Measurements from ENCODE around the gene GPHA2. TPM values are rescaled to one million over a fixed set of nuclear protein-coding genes. Genes with fewer than 3 reads are reported as not detected.

The GPHA2 gene, protein sequence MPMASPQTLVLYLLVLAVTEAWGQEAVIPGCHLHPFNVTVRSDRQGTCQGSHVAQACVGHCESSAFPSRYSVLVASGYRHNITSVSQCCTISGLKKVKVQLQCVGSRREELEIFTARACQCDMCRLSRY
- total RNA-seq = not detected in 2 replicates

GRCh38 chr11:64935359-64936081 is at the start of gene GPHA2:
Gene GPHA2, minus strand, starts transcription at chr11:64935893. Its CDS starts 433 bp downstream, at chr11:64935460.

GRCh38 chr11:64971421-64972233 is 35.9 kb upstream of the GPHA2 start, which contains the start of gene MAJIN:
Gene MAJIN, minus strand, starts transcription at chr11:64972108. Its CDS starts 12,703 bp downstream, at chr11:64959405.

DNA sequence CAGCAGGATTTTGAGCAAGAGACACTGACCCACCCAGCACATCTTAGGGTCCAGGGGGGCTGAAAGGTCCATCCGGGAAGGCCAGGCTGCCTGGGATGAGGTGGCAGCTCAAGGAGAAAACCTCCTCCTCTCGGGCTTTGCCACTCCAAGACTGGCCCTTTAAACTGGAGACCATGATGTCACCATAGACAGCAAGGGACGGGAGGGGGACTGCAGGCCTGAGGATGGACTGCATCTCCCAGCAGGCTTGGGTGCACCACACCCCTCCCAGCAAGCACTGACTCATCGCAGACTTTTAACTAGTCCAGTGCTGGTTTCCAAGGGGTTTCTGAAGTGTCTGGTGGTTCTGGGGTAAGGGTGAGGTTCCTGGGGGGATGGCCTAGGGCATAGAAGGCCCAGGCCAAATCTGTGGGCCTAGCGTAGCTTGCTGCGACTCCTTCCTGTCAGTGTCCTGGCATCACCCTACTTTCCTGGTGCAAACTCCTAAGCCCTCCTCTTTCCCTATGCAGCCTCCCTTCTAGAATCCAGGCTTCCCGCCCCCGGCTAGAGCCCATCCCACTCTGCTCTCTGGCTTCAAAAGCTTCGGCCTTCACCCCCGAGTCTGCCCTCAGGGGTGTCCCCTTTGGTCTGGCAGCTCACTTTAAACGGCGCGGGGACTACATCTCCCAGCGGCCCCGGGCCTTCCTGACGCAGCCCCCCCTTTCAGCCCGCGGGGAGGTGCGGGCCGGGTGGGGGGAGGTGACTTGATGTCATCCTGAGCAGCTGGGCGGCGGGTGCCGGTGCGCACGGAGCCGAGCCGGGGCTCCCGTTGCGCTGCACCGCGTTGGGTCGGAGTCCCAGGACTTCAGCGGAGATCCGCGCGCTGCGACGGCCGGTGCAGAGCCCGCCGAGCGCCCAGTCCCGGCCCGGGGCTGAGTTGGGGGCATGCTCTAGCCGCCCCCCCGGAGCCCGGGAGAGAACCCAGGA is 11.5 kb downstream of the GPHA2 start, which contains the start of gene PPP2R5B:
TSS of gene PPP2R5B (plus strand) at position 746 of the 966 bp plus-strand sequence. CDS start 1,046 bp downstream, outside the sequence.

DNA sequence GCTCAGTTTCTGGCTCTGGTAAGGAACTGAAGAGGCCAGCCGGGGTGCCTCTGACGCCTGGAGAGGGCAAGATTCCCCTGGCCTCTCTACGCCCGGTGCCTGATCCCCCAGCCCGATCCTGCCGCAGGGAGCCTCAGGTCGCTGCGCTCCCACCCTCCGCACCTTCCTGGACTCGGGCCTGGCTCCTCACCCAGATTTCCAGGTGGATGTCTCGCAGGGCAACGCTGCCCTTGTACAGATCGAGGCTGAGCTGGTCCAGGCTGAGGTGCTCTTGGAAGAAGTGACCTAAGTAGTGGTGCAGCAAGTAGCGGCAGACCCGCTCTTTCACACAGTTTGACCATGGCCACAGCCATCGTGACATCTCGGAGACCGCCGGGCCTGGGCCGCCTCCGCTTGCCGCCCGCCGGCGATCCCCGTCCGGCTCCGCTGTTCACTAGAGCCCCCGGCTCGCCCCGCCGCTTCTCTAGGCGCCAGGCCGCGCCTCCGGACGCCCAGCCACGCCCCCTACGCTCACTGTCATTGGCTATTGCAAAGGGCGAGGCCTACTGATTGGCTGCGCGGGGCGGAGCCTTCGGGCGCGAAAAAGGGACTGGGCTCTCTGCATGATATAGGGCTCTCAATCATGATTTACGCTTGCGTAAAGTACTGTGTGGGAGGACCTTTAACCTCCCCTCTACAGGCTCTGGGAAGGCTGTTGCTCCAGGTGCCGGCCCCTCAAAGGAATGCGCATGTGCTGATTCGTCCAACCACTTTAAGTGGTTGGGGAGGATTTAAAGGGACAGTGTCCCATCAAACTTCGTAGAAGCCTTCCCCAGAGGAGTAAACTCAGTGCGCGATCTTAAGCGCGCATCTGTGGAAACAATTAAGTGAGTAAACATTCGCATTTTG is 18.7 kb downstream of the GPHA2 start, which contains the start of gene ATG2A:
TSS of gene ATG2A (minus strand) at position 435 of the 888 bp plus-strand sequence. CDS start at position 361, 74 bp downstream.

Other genes starting within 250 kb of the GPHA2 start
- gene NRXN2, start 212.7 kb downstream of the GPHA2 start, total RNA-seq = not detected in 2 replicates
- 3.0 and 3.4 TPM in 2 replicates for gene RASGRP2, start 191.8 kb downstream of the GPHA2 start, total RNA-seq
- 0.11 and 0.26 TPM in 2 replicates for gene PYGM, start 175.9 kb downstream of the GPHA2 start, total RNA-seq
- gene SF1, start 157.4 kb downstream of the GPHA2 start, total RNA-seq = 54.5 and 89.6 TPM in 2 replicates
- gene MAP4K2, start 132.7 kb downstream of the GPHA2 start, total RNA-seq = 47.9 and 67.0 TPM in 2 replicates
- gene MEN1, start 125.3 kb downstream of the GPHA2 start, total RNA-seq = 10.8 and 14.8 TPM in 2 replicates
- gene CDC42BPG, start 91.2 kb downstream of the GPHA2 start, total RNA-seq = 0.34 and 0.43 TPM in 2 replicates
- gene EHD1, start 57.3 kb downstream of the GPHA2 start, total RNA-seq = 19.3 and 24.4 TPM in 2 replicates
- gene ATG2A, start 18.7 kb downstream of the GPHA2 start, total RNA-seq = 8.8 and 13.9 TPM in 2 replicates
- gene PPP2R5B, start 11.2 kb downstream of the GPHA2 start, total RNA-seq = 5.0 and 9.2 TPM in 2 replicates
- gene MAJIN, start 36.2 kb upstream of the GPHA2 start, total RNA-seq = not detected in 2 replicates
- gene BATF2, start 61.1 kb upstream of the GPHA2 start, total RNA-seq = 0.52 and 0.54 TPM in 2 replicates
- gene ARL2, start 78.3 kb upstream of the GPHA2 start, total RNA-seq = 124 and 130 TPM in 2 replicates
- gene SNX15, start 91.5 kb upstream of the GPHA2 start, total RNA-seq = 7.5 and 9.9 TPM in 2 replicates
- gene SAC3D1, start 105.3 kb upstream of the GPHA2 start, total RNA-seq = 4.1 and 5.3 TPM in 2 replicates
- 11.5 and 12.8 TPM in 2 replicates for gene NAALADL1, start 122.7 kb upstream of the GPHA2 start, total RNA-seq
- 1.5 and 2.0 TPM in 2 replicates for gene CDCA5, start 148.1 kb upstream of the GPHA2 start, total RNA-seq
- 16.4 and 20.7 TPM in 2 replicates for gene ZFPL1, start 148.3 kb upstream of the GPHA2 start, total RNA-seq
- 231 and 291 TPM in 2 replicates for gene VPS51, start 160.3 kb upstream of the GPHA2 start, total RNA-seq
- 6.0 and 12.8 TPM in 2 replicates for gene TM7SF2, start 176.0 kb upstream of the GPHA2 start, total RNA-seq
- 6.3 and 6.4 TPM in 2 replicates for gene ZNHIT2, start 181.8 kb upstream of the GPHA2 start, total RNA-seq
- 283 and 465 TPM in 2 replicates for gene FAU, start 186.2 kb upstream of the GPHA2 start, total RNA-seq
- gene MRPL49, start 186.4 kb upstream of the GPHA2 start, total RNA-seq = 41.9 and 49.5 TPM in 2 replicates
- gene SYVN1, start 198.6 kb upstream of the GPHA2 start, total RNA-seq = 7.9 and 12.3 TPM in 2 replicates
- not detected in 2 replicates for gene SPDYC, start 234.3 kb upstream of the GPHA2 start, total RNA-seq
- 80.4 and 81.5 TPM in 2 replicates for gene CAPN1, start 246.0 kb upstream of the GPHA2 start, total RNA-seq

Data from dermis lymphatic vessel endothelial cell (primary cell).